Erythroblast (primary cell): Measurements from ENCODE around the gene HDAC4.

Experiments used
- GATA1 ChIP-seq: IDR thresholded peaks from 2 replicates; pipeline ENCODE4 v1.6.1; 2011; ENCODE audit warnings: low read depth, mild to moderate bottlenecking, control low read depth, low read length, moderate library complexity
- POLR2A ChIP-seq: IDR thresholded peaks from 2 replicates; pipeline ENCODE4 v1.6.1; 2011; ENCODE audit warnings: mild to moderate bottlenecking, low read length

- TF ChIP-seq POLR2A (no peak), GATA1 (no peak)
Observed at GRCh38 chr2:239260546-239261327, 140.1 kb downstream of the HDAC4 start.
